Stimulated activated naive CD8-positive, alpha-beta T cell treated with anti-CD3 and anti-CD28 coated beads, Interleukin-15, amount 100 ng/mL, for 72 hours (primary cell): ENCODE data around the gene CRYBB2.
"Not testable (repeated sequence)": the region's sequence is repeated elsewhere in the genome, so short reads cannot be mapped to it uniquely, and the experiment has no call there.

Source experiments
- ATAC-seq: fragments of 150-1000 bp; cut with Tn5 transposase; 2 replicates; pipeline ENCODE4 v1.10.0; 2021; ENCODE audit warnings: mild to moderate bottlenecking, moderate library complexity
- DNase-seq, 2 donors: peaks; one replicate each; pipeline ENCODE4 v3.0.0; 2021 to 2022
- H3K27ac Mint-ChIP-seq, 2 donors: one replicate each; pipeline ENCODE4 v1.8.0; 2022; ENCODE audit warnings: mild to moderate bottlenecking in 2 of 2, mixed read lengths in 2 of 2, moderate library complexity in 2 of 2
- H3K27me3 Mint-ChIP-seq: one replicate; pipeline ENCODE4 v1.8.0; 2022; ENCODE audit warnings: mixed read lengths
- H3K4me1 Mint-ChIP-seq: one replicate; pipeline ENCODE4 v1.8.0; 2022; ENCODE audit warnings: mild to moderate bottlenecking, mixed read lengths
- H3K4me3 Mint-ChIP-seq, 2 donors: one replicate each; pipeline ENCODE4 v1.8.0; 2022; ENCODE audit warnings: mild to moderate bottlenecking in 2 of 2, mixed read lengths in 2 of 2, moderate library complexity in 1 of 2
- H3K9me3 Mint-ChIP-seq, 2 donors: one replicate each; pipeline ENCODE4 v1.8.0; 2022; ENCODE audit warnings: mixed read lengths in 2 of 2

Gene CRYBB2

GRCh38 chr22:25219211-25219689, at the start of gene CRYBB2:
Gene CRYBB2, plus strand, starts transcription at chr22:25219639. Its CDS starts 1,791 bp downstream, at chr22:25221430.
- ATAC-seq (no peak), DNase-seq (no peak)
- H3K9me3 Mint-ChIP-seq, result no peaks in the 10 kb centered on the region
- peaks cover 42% of the 10 kb centered on the region for H3K27me3 Mint-ChIP-seq
- H3K4me1 Mint-ChIP-seq, result no peaks in the 10 kb centered on the region
- H3K27ac Mint-ChIP-seq, result no peak within 1 kb of the TSS
- no peak within 1 kb of the TSS for H3K4me3 Mint-ChIP-seq

- no peak overlapping the region for H3K4me3 Mint-ChIP-seq
- ATAC-seq (no peak), DNase-seq (no peak)
- no peaks in the 10 kb centered on the region for H3K9me3 Mint-ChIP-seq
- peak overlapping the region in 1 of 2 donors; percentile 60 for H3K27ac Mint-ChIP-seq
- no peaks in the 10 kb centered on the region for H3K27me3 Mint-ChIP-seq
- peaks cover 6% of the 10 kb centered on the region for H3K4me1 Mint-ChIP-seq
Observed at GRCh38 chr22:25170426-25170980, 48.9 kb upstream of the CRYBB2 start.

DNA sequence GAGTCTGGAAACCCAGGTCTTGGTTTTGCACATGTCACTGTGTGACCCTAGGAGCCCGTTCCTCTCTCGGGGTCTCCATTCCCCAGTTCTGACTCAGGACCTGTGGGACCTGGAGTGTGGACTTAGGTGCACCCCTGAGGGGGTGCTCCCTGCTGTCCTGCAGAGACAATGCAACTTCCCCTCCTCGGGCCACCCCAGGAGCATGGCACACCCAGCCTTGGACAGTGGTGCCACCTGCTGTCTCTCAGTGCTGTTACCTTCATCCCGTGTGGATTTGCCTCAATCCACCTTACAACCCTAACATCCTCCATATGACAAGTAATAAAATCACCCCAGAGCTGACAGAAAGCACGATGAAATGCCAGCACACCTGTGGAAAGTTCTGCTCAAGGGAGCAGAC, 47.3 kb upstream of the CRYBB2 start:
- no peaks in the 10 kb centered on the region for H3K9me3 Mint-ChIP-seq
- DNase-seq (peak; percentile 8 to 38), ATAC-seq (peak; percentile 82)
- H3K27ac Mint-ChIP-seq, result no peak overlapping the region
- H3K4me1 Mint-ChIP-seq, result peaks cover 6% of the 10 kb centered on the region
- no peaks in the 10 kb centered on the region for H3K27me3 Mint-ChIP-seq
- H3K4me3 Mint-ChIP-seq, result no peak overlapping the region

GRCh38 chr22:25174156-25174887, 45.1 kb upstream of the CRYBB2 start:
- Mint-ChIP-seq H3K4me3 (no peak overlapping the region), H3K9me3 (peaks cover 0 to 1% of the 10 kb centered on the region in 2 donors), H3K27me3 (no peaks in the 10 kb centered on the region), H3K4me1 (peaks cover 6% of the 10 kb centered on the region), H3K27ac (peak overlapping the region in 1 of 2 donors; percentile 42)
- ATAC-seq, result no peak
- no peak for DNase-seq

DNA sequence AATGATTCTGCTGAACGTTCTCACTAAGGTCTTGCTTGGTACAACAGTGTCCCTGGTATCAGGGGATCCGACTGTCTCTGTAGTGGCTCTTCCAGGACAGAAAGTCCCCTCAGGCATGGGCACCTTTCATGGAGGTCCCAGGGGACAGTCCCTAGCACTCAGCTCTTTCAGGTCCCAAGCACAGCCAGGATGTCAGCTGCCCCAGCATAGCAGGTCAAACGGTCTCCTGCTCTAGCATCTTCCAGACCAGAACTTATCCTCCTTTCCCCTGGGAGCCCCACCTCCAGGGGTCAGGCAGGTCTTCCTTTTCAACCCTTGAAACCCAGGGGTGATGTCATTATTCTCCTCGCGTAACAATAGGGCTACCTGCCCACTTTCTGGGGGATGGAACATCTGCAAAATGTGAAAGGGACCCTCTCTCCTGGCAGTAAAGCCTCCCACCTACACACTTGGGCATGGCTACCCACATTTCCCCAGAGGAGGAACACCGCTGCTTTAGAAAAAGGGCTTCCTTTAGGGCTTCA, 44.5 kb upstream of the CRYBB2 start:
- H3K27ac Mint-ChIP-seq, result no peak overlapping the region
- ATAC-seq (no peak), DNase-seq (no peak)
- H3K4me3 Mint-ChIP-seq, result no peak overlapping the region
- H3K4me1 Mint-ChIP-seq, result peaks cover 6% of the 10 kb centered on the region
- no peaks in the 10 kb centered on the region for H3K27me3 Mint-ChIP-seq
- peaks cover 0 to 7% of the 10 kb centered on the region in 2 donors for H3K9me3 Mint-ChIP-seq

GRCh38 chr22:25176175-25176574, 43.3 kb upstream of the CRYBB2 start:
- H3K27ac Mint-ChIP-seq, result peak overlapping the region in 1 of 2 donors; percentile 8
- peaks cover 0 to 9% of the 10 kb centered on the region in 2 donors for H3K9me3 Mint-ChIP-seq
- no peak for ATAC-seq
- H3K27me3 Mint-ChIP-seq, result no peaks in the 10 kb centered on the region
- DNase-seq, result no peak
- peaks cover 6% of the 10 kb centered on the region for H3K4me1 Mint-ChIP-seq
- no peak overlapping the region for H3K4me3 Mint-ChIP-seq

DNA sequence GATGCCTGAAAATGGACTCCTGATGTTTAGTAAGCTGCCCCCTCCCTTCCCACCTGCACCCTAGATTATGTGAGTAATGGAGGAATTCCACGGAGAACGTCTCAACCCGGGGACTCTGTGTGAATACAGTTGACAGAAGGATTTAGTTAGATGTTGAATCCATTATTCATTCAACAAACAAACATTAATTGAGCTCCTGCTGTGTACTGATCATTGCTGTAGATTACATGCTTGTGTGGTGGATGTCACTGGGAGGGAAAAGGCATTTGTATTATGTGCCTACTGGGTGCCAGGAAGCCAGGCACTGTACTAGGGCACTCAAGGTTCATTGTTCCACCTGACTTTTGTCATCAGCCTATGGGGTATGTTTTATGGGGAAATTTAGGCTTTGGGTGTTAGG, 42.6 kb upstream of the CRYBB2 start:
- H3K27me3 Mint-ChIP-seq, result no peaks in the 10 kb centered on the region
- ATAC-seq, result no peak

GRCh38 chr22:25177226-25177625, 42.2 kb upstream of the CRYBB2 start:
- no peaks in the 10 kb centered on the region for H3K4me1 Mint-ChIP-seq
- DNase-seq (no peak), ATAC-seq (no peak)
- H3K4me3 Mint-ChIP-seq, result no peak overlapping the region
- no peaks in the 10 kb centered on the region for H3K27me3 Mint-ChIP-seq
- peak overlapping the region in 1 of 2 donors; percentile 85 for H3K27ac Mint-ChIP-seq
- H3K9me3 Mint-ChIP-seq, result peaks cover 0 to 9% of the 10 kb centered on the region in 2 donors

More for the DNA sequence above, 42.6 kb upstream of the CRYBB2 start:
- Mint-ChIP-seq H3K4me1 (peaks cover 3% of the 10 kb centered on the region), H3K4me3 (no peak overlapping the region), H3K27ac (peak overlapping the region in 1 of 2 donors; percentile 35), H3K9me3 (peaks cover 0 to 9% of the 10 kb centered on the region in 2 donors)
- DNase-seq, result no peak

DNA sequence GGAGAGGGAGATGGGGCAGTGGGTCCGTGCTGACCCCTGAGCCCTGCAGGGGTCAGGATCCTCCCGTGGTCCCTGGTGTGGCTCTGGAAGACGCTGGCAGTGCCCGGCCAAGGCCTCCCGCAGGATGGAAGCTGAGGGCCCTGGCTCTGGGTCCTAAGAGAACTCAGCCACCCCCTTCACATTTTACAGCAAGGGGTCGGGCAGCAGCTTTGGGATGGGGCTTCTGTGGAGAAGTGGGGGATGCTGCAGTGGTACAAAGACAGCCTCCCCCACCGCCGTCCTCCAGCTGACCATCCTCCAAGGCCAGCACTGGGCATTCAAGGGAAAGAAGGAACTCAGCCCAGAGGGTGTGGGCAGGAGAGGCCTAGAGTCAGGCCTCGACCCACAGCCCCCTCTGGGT, 41.5 kb upstream of the CRYBB2 start:
- Mint-ChIP-seq H3K9me3 (peaks cover 0 to 9% of the 10 kb centered on the region in 2 donors), H3K27me3 (no peaks in the 10 kb centered on the region), H3K27ac (peak overlapping the region in 1 of 2 donors; percentile 59), H3K4me3 (no peak overlapping the region), H3K4me1 (no peaks in the 10 kb centered on the region)
- no peak for DNase-seq
- ATAC-seq, result no peak

- not testable (repeated sequence) for H3K4me1 Mint-ChIP-seq, H3K4me3 Mint-ChIP-seq, H3K9me3 Mint-ChIP-seq, H3K27me3 Mint-ChIP-seq, DNase-seq, H3K27ac Mint-ChIP-seq
- peak; percentile 60 for ATAC-seq
Observed at GRCh38 chr22:25178348-25178747, 41.1 kb upstream of the CRYBB2 start.

GRCh38 chr22:25178869-25179631, 40.4 kb upstream of the CRYBB2 start:
- not testable (repeated sequence) for H3K4me3 Mint-ChIP-seq, H3K27ac Mint-ChIP-seq, DNase-seq, H3K4me1 Mint-ChIP-seq, H3K27me3 Mint-ChIP-seq, H3K9me3 Mint-ChIP-seq
- ATAC-seq, result peak; percentile 70

DNA sequence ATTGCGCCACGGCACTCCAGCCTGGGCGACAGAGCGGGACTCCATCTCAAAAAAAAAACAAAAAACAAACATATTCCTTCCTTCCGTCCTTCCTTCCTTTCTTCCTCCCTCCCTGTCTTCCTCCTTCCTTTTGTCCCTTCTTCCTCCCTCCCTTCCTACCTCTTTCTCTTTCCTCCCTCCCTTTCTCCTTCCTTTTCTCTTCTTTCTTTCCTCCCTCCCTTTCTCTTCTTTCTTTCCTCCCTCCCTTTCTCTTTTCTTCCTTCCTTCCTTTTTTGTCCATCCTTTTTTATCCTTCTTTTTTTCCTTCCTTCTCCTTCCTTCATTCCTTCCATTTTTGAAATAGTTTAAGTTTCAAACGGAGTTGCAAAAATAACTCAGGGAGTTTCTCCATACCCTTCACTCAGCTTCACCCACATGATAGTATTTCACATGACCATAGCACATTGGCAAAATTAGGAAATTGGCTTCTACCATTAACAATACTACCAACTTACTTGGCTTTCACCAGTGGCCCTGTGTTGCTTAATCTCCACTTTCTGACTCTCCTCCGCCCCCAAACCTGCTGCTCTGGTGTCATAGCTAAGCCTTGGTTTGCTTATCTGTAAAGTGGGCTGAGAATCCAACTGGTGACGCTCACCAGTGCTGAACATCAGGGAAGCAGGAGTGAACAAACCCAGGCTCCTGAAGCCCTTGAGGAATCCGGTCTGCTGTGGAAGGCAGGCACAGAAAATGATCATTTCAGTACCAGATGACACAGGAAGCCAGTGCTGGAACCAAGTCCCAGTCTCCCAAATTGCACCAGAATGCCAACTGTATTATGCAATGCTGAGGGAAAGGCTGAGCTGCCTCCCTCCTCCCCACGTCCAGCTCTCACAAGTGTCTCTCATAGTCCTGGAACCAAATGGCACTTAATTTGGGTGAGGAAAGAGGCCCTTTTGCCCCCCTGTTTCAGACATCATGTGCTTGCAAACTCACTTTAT, 37.0 kb upstream of the CRYBB2 start:
- no peaks in the 10 kb centered on the region for H3K4me1 Mint-ChIP-seq
- peaks cover 0 to 9% of the 10 kb centered on the region in 2 donors for H3K9me3 Mint-ChIP-seq
- H3K27me3 Mint-ChIP-seq, result no peaks in the 10 kb centered on the region
- ATAC-seq (no peak), DNase-seq (no peak)
- no peak overlapping the region for H3K27ac Mint-ChIP-seq
- no peak overlapping the region for H3K4me3 Mint-ChIP-seq

DNA sequence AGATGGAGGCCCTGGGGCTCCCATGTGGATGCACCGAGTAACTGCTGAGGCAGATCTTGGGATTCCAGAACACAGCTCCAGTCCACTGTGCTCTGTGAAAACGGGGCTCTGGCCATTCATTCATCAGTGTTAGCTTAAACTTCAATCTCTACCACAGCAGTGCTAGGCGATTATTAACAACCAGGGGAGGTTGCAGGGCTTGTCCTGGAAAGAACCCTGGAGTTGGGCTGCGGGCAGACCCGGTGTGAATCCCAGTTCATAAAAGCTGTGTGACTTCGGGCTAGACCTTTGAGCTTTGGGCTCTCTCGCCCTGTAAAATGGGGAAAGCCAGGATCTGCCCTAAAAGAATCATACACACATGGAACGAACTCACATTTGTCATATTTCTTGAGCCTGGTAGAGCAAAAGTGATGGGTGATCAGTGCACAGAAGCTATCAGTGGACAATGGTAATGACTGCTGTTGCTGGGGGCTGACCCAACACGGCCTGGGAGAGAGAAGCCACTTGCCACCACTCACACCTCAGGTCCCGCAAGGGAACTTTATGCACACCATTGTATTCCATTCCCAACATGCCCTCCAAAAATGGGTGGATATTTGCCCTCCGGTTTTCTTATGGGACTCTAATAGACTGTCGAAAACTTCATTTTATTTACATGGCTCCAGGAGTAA, 35.4 kb upstream of the CRYBB2 start:
- Mint-ChIP-seq H3K9me3 (peaks cover 0 to 9% of the 10 kb centered on the region in 2 donors), H3K27ac (peak overlapping the region in 1 of 2 donors; percentile 39), H3K4me1 (no peaks in the 10 kb centered on the region), H3K4me3 (no peak overlapping the region), H3K27me3 (no peaks in the 10 kb centered on the region)
- no peak for DNase-seq
- no peak for ATAC-seq

GRCh38 chr22:25186140-25186539, 33.3 kb upstream of the CRYBB2 start:
- DNase-seq (no peak), ATAC-seq (no peak)
- H3K4me1 Mint-ChIP-seq, result no peaks in the 10 kb centered on the region
- no peak overlapping the region for H3K4me3 Mint-ChIP-seq
- H3K9me3 Mint-ChIP-seq, result no peaks in the 10 kb centered on the region
- no peak overlapping the region for H3K27ac Mint-ChIP-seq
- H3K27me3 Mint-ChIP-seq, result no peaks in the 10 kb centered on the region
